Smooth muscle cell (in vitro differentiated cells): Measurements from ENCODE around the gene TCIRG1. TPM values are rescaled to one million over a fixed set of nuclear protein-coding genes. Genes with fewer than 3 reads are reported as not detected.

Source experiments
- microRNA-seq: library from miRNA; unstranded; fragments of <30 nt; microRNA quantifications from one replicate; pipeline ENCODE4, GENCODE V29; 2016; ENCODE audit warnings: borderline number of aligned reads
- polyA plus RNA-seq: library from polyadenylated mRNA; unstranded; fragments of >200 nt; fragmentation: Nextera tagmentation; extraction: Ambion mirVana; gene quantifications from 2 replicates; pipeline ENCODE4 v1.2.1, GENCODE V29; 2016
- small RNA-seq: library from RNA; depleted of rRNA; stranded (forward); fragments of <200 nt; gene quantifications from one replicate; pipeline ENCODE3, GENCODE V24; 2014
- total RNA-seq: library from RNA; depleted of rRNA; stranded (reverse); fragments of >200 nt; gene quantifications from 2 replicates; pipeline ENCODE4 v1.2.3, GENCODE V29; 2014

TCIRG1 gene
- total and polyA plus RNA-seq, 2 experiments from 2014 or later = 39.7 to 59.0 TPM

Small RNAs within 50 kb of the gene (microRNA-seq; reads per million reads assigned to microRNA genes)
- not detected for gene MIR4691
- not detected for gene MIR6753
- gene MIR7113 = 5.3 reads per million

Small RNAs within 50 kb of the gene (small RNA-seq; reads per million reads assigned to genes)
- gene MIR6753 = not detected

Other genes starting within 250 kb of the TCIRG1 start
- 17.5 and 18.3 TPM in 2 replicates for gene UNC93B1, start 34.9 kb upstream of the TCIRG1 start, total RNA-seq
- 25.1 and 33.4 TPM in 2 replicates for gene UNC93B1, start 34.9 kb upstream of the TCIRG1 start, polyA plus RNA-seq
- gene ALDH3B1, start 28.7 kb upstream of the TCIRG1 start, total RNA-seq = 6.9 and 9.9 TPM in 2 replicates
- gene ALDH3B1, start 28.7 kb upstream of the TCIRG1 start, polyA plus RNA-seq = 8.8 and 9.1 TPM in 2 replicates
- 115 and 165 TPM in 2 replicates for gene NDUFS8, start 8.3 kb upstream of the TCIRG1 start, total RNA-seq
- 302 and 314 TPM in 2 replicates for gene NDUFS8, start 8.3 kb upstream of the TCIRG1 start, polyA plus RNA-seq
- 15.9 and 31.1 TPM in 2 replicates for gene CHKA, start 82.4 kb downstream of the TCIRG1 start, total RNA-seq
- gene CHKA, start 82.4 kb downstream of the TCIRG1 start, polyA plus RNA-seq = 19.9 and 21.7 TPM in 2 replicates
- gene KMT5B, start 174.3 kb downstream of the TCIRG1 start, total RNA-seq = 26.5 and 35.0 TPM in 2 replicates
- 32.1 and 32.9 TPM in 2 replicates for gene KMT5B, start 174.3 kb downstream of the TCIRG1 start, polyA plus RNA-seq
- 48.6 and 58.1 TPM in 2 replicates for gene C11orf24, start 232.9 kb downstream of the TCIRG1 start, total RNA-seq
- gene C11orf24, start 232.9 kb downstream of the TCIRG1 start, polyA plus RNA-seq = 94.1 and 97.5 TPM in 2 replicates